ENCODE measurements around the gene CDK14.
A peak's percentile ranks its signal among the peaks of the same experiment; 100 is the strongest.

Gene CDK14

GRCh38 chr7:91007371-91007770, 411.2 kb downstream of the CDK14 start:
- Histone ChIP-seq H3K27ac (no peak overlapping the region), H3K4me3 (no peak overlapping the region)

GRCh38 chr7:91013078-91013477, 417.0 kb downstream of the CDK14 start:
- H3K27ac ChIP-seq = no peak overlapping the region
- no peak overlapping the region for H3K4me3 ChIP-seq

GRCh38 chr7:91019686-91020385, 423.7 kb downstream of the CDK14 start:
- Histone ChIP-seq H3K27ac (no peak overlapping the region), H3K4me3 (no peak overlapping the region)

GRCh38 chr7:91020636-91021385, 424.7 kb downstream of the CDK14 start:
- Histone ChIP-seq H3K27ac (no peak overlapping the region), H3K4me3 (no peak overlapping the region)

- H3K4me3 ChIP-seq = no peak overlapping the region
- H3K27ac ChIP-seq = no peak overlapping the region
These were observed 425.8 kb downstream of the CDK14 start for GRCh38 chr7:91021956-91022355.

GRCh38 chr7:91025906-91026390, 429.8 kb downstream of the CDK14 start:
- H3K27ac ChIP-seq = no peak overlapping the region
- no peak overlapping the region for H3K4me3 ChIP-seq

- H3K4me3 ChIP-seq = no peak overlapping the region
- H3K27ac ChIP-seq = no peak overlapping the region
These were observed 433.6 kb downstream of the CDK14 start for GRCh38 chr7:91029688-91030087.

GRCh38 chr7:91030680-91031380, 434.7 kb downstream of the CDK14 start:
- H3K27ac ChIP-seq = no peak overlapping the region
- H3K4me3 ChIP-seq = no peak overlapping the region

- H3K4me3 ChIP-seq = no peak overlapping the region
- no peak overlapping the region for H3K27ac ChIP-seq
These were observed 435.6 kb downstream of the CDK14 start for GRCh38 chr7:91031757-91032156.

GRCh38 chr7:91033574-91033973, 437.5 kb downstream of the CDK14 start:
- no peak overlapping the region for H3K4me3 ChIP-seq
- no peak overlapping the region for H3K27ac ChIP-seq

- no peak overlapping the region for H3K4me3 ChIP-seq
- H3K27ac ChIP-seq = peak overlapping the region in 1 of 21 experiments; percentile 14
These were observed 438.6 kb downstream of the CDK14 start for GRCh38 chr7:91034459-91035368.

GRCh38 chr7:91039033-91039432, 442.9 kb downstream of the CDK14 start:
- no peak overlapping the region for H3K27ac ChIP-seq
- no peak overlapping the region for H3K4me3 ChIP-seq

- H3K27ac ChIP-seq = no peak overlapping the region
- H3K4me3 ChIP-seq = no peak overlapping the region
These were observed 445.0 kb downstream of the CDK14 start for GRCh38 chr7:91041141-91041540.

GRCh38 chr7:91041901-91042484, 445.9 kb downstream of the CDK14 start:
- Histone ChIP-seq H3K4me3 (no peak overlapping the region), H3K27ac (no peak overlapping the region)

- Histone ChIP-seq H3K4me3 (no peak overlapping the region), H3K27ac (no peak overlapping the region)
These were observed 447.1 kb downstream of the CDK14 start for GRCh38 chr7:91043186-91043585.

GRCh38 chr7:91043924-91044645, 448.0 kb downstream of the CDK14 start:
- H3K4me3 ChIP-seq = no peak overlapping the region
- H3K27ac ChIP-seq = no peak overlapping the region

- no peak overlapping the region for H3K4me3 ChIP-seq
- peak overlapping the region in 3 of 21 experiments; percentile 7 to 72 (median 38) for H3K27ac ChIP-seq
These were observed 449.5 kb downstream of the CDK14 start for GRCh38 chr7:91045606-91046005.

GRCh38 chr7:91046322-91047089, 450.4 kb downstream of the CDK14 start:
- Histone ChIP-seq H3K4me3 (no peak overlapping the region), H3K27ac (peak overlapping the region in 7 of 21 experiments; percentile 2 to 72 (median 44))
